Progenitor cell of endocrine pancreas (in vitro differentiated cells): ENCODE results near the gene CCNQ. TPM values are rescaled to one million over a fixed set of nuclear protein-coding genes. Genes with fewer than 3 reads are reported as not detected.
"Not testable (repeated sequence)": the region's sequence is repeated elsewhere in the genome, so short reads cannot be mapped to it uniquely, and the experiment has no call there.

ENCODE experiments used
- DNase-seq: peaks from one replicate; pipeline ENCODE4 v3.0.0; 2021; ENCODE audit warnings: low spot score; ENCODE audit not compliant: unreplicated experiment
- H3K27ac Mint-ChIP-seq: 2 replicates; pipeline ENCODE4 v1.8.0; 2021; ENCODE audit warnings: mild to moderate bottlenecking, moderate library complexity, mixed read lengths
- H3K27me3 Mint-ChIP-seq: 2 replicates; pipeline ENCODE4 v1.8.0; 2021; ENCODE audit warnings: mixed read lengths
- H3K36me3 Mint-ChIP-seq: 2 replicates; pipeline ENCODE4 v1.8.0; 2022; ENCODE audit warnings: mixed read lengths; ENCODE audit not compliant: insufficient read depth
- H3K4me1 Mint-ChIP-seq: 2 replicates; pipeline ENCODE4 v1.8.0; 2021; ENCODE audit warnings: low read depth, mixed read lengths
- H3K4me3 Mint-ChIP-seq: 2 replicates; pipeline ENCODE4 v1.8.0; 2021; ENCODE audit warnings: low read depth, mild to moderate bottlenecking, moderate library complexity, mixed read lengths
- H3K9me3 Mint-ChIP-seq: 2 replicates; pipeline ENCODE4 v1.8.0; 2021; ENCODE audit warnings: low read depth, mixed read lengths
- total RNA-seq: library from RNA; stranded (reverse); gene quantifications from 2 replicates; pipeline ENCODE4 v1.2.1, GENCODE V29; 2021
- TF ChIP-seq, protein P1 (sequence below): fragments of 200-600 bp; sonication (generic); IDR thresholded peaks from one replicate; pipeline ENCODE4 v1.5.0; 2021; ENCODE audit warnings: antibody characterized with exemption, mild to moderate bottlenecking; ENCODE audit not compliant: unreplicated experiment

Gene CCNQ
- total RNA-seq, 1 donor from 2014 or later: 19.2 TPM

DNA sequence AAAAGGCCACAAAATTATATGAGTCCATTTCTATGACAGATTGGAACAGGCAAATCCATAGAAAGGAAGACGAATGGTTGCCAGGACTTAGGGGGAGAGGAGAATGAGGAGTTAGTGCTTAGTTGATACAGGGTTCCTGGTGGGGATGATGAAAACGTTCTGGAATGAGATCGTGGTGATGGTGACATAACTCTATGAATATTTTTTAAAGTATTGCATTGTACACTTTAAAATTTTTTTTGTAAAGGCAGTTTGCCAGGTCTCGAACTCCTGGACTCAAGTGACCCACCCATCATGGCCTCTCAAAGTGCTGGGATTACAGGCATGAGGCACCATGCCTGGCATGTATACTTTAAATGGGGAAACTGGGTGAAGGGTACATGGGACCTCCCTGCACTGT is 9.9 kb upstream of the CCNQ start:
- H3K9me3 Mint-ChIP-seq: peaks cover 10% of the 10 kb centered on the region
- no peaks in the 10 kb centered on the region for H3K4me1 Mint-ChIP-seq
- H3K27ac Mint-ChIP-seq: no peak overlapping the region
- H3K4me3 Mint-ChIP-seq: no peak overlapping the region
- no peak for DNase-seq
- H3K36me3 Mint-ChIP-seq: peaks cover 2% of the 10 kb centered on the region
- TF ChIP-seq, protein P1, sequence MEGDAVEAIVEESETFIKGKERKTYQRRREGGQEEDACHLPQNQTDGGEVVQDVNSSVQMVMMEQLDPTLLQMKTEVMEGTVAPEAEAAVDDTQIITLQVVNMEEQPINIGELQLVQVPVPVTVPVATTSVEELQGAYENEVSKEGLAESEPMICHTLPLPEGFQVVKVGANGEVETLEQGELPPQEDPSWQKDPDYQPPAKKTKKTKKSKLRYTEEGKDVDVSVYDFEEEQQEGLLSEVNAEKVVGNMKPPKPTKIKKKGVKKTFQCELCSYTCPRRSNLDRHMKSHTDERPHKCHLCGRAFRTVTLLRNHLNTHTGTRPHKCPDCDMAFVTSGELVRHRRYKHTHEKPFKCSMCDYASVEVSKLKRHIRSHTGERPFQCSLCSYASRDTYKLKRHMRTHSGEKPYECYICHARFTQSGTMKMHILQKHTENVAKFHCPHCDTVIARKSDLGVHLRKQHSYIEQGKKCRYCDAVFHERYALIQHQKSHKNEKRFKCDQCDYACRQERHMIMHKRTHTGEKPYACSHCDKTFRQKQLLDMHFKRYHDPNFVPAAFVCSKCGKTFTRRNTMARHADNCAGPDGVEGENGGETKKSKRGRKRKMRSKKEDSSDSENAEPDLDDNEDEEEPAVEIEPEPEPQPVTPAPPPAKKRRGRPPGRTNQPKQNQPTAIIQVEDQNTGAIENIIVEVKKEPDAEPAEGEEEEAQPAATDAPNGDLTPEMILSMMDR: no peak
- H3K27me3 Mint-ChIP-seq: peaks cover 21% of the 10 kb centered on the region

DNA sequence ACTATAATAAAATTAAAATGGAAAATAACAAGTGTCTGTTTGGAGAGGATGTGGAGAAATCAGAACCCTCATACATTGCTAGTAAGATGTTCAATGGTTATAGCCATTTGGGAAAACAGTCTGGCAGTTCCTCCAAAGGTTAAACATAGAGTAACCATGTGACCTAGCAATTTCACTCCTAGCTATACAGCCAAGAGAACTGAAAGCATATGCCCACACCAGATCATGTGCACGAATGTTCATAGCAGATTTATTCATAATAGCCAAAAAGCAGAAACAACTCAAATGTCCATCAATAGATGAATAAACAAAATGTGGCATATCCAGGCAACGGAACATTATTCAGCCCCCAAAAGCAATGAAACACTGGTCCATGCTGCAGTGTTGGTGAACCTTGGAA is 9.4 kb upstream of the CCNQ start:
- Mint-ChIP-seq H3K27me3 (peaks cover 21% of the 10 kb centered on the region), H3K4me1 (no peaks in the 10 kb centered on the region), H3K4me3 (no peak overlapping the region), H3K9me3 (peaks cover 7% of the 10 kb centered on the region), H3K27ac (no peak overlapping the region), H3K36me3 (peaks cover 2% of the 10 kb centered on the region)
- TF ChIP-seq, protein P1: no peak
- no peak for DNase-seq

DNA sequence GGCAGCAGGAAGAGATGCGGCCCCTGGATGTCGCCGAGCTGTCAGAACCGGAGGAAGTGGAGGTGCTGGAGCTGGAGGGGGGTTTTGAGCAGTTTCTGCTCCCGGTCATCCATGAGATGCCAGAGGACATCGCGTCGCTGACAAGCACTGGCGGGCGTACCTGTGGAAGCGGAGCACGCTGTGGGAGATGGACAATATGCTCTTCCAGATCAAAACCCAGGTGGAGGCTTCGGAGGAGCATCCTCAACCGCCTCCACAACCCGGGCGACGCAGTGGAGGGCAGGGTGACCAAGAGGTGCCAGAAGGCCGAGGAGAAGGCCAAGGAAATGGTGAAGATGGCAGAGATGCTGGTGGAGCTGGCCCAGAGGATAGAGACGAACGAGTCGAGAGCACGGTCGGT is 7.6 kb upstream of the CCNQ start:
- DNase-seq: no peak
- Mint-ChIP-seq H3K27me3 (peaks cover 25% of the 10 kb centered on the region), H3K4me3 (no peak overlapping the region), H3K36me3 (peaks cover 3% of the 10 kb centered on the region), H3K4me1 (no peaks in the 10 kb centered on the region), H3K9me3 (peaks cover 11% of the 10 kb centered on the region), H3K27ac (no peak overlapping the region)
- TF ChIP-seq, protein P1: no peak

DNA sequence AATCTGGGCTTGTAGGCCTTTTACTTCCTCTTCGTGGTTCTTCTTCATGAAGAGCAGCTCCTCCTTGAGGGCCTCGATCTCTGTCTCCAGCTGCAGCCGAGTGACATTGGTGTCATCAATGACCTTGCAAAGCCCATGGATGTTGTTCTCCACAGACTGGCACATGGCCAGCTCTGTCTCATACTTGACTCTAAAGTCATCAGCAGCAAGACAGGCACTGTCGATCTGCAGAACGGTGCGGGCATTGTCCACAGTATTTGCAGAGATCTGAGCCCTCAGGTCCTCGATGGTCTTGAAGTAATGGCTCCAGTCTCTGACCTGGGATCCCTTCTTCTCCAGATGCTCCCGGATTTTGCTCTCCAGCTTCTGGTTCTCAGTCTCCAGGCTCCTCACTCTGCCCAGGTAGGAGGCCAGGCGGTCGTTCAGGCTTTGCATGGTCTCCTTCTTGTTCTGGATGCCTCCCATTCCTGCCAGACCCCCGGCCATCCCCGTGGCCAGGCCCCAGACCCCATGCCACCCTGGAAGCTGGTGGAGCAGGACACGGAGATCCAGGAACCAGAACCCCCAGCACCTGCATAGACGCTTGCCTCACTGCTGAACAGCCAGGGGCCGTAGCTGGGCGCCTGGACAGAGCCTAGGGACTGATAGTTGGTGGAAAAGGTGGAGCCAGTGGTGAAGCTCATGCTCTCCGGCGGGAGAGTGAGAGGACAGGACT is 5.9 kb upstream of the CCNQ start:
- not testable (repeated sequence) for H3K4me3 Mint-ChIP-seq, H3K4me1 Mint-ChIP-seq, DNase-seq, H3K27ac Mint-ChIP-seq, H3K36me3 Mint-ChIP-seq
- Mint-ChIP-seq H3K9me3 (peaks cover 11% of the 10 kb centered on the region), H3K27me3 (peaks cover 25% of the 10 kb centered on the region)

DNA sequence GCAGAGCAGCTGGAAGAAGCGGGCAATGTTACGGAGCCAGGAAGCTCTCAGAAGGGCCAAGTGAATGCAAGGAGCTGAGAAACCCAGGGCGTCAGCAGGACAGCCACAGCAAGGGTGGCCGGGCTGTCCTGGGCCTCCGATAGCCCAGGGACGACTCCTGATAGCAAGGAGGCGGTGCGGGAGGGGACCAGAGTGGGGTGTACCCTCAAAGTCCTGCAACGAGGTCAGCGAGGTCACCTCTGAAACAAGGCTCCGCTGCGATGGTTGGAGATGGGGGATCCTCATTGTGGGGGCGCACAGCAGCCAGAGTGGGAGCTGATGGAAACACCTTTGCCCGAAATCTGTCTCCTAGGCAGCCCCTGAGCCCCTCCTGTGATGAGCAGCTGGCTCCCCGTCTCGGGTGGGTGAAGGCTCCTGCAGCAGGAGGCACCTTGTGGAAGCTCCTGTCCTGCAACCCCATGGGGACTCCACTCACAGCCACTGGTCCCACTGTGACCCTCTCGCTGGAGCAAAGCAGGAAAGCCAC is 4.3 kb upstream of the CCNQ start:
- H3K27ac Mint-ChIP-seq: no peak overlapping the region
- no peak overlapping the region for H3K4me3 Mint-ChIP-seq
- TF ChIP-seq, protein P1: no peak
- H3K9me3 Mint-ChIP-seq: peaks cover 4% of the 10 kb centered on the region
- no peak for DNase-seq
- H3K27me3 Mint-ChIP-seq: peaks cover 17% of the 10 kb centered on the region
- H3K36me3 Mint-ChIP-seq: peaks cover 2% of the 10 kb centered on the region
- H3K4me1 Mint-ChIP-seq: peaks cover 6% of the 10 kb centered on the region

DNA sequence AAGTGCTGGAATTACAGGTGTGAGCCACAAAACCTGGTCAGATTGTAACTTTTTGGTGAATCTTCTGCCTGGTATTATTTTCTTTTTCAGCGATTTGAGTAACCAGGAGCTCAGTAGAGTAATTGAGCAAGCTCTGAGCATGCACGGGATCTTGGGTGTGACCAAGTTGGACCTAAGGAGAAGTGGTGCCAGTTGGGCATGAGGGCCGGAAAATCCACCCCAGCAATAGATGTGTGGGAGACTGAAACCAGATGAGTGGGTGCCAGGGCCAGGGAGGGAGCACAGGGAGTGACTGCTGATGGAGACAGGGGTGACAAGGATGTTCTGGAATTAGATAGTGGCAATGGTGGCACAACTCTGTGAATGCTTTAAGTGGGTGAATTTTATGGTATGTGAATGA is 3.7 kb upstream of the CCNQ start:
- Mint-ChIP-seq H3K9me3 (peaks cover 7% of the 10 kb centered on the region), H3K27ac (no peak overlapping the region), H3K4me1 (peaks cover 8% of the 10 kb centered on the region), H3K27me3 (peaks cover 17% of the 10 kb centered on the region), H3K36me3 (peaks cover 2% of the 10 kb centered on the region), H3K4me3 (no peak overlapping the region)
- TF ChIP-seq, protein P1: no peak
- no peak for DNase-seq
